ENCODE data around the gene SP5. TPM values are rescaled to one million over a fixed set of nuclear protein-coding genes. Genes with fewer than 3 reads are reported as not detected.
"Not testable (repeated sequence)": the region's sequence is repeated elsewhere in the genome, so short reads cannot be mapped to it uniquely, and the experiment has no call there.

SP5 gene
- total RNA-seq, 1 donor from 2014 or later: 2.8 TPM

- intact Hi-C loops (cut with DNase I): no loop called here
- DNase-seq (ENCODE audit: low spot score in 2 of 2): no peak
- no peak for TF ChIP-seq CTCF (IDR thresholded peaks at IDR 0.05)
- H3K4me3 ChIP-seq: no peak overlapping the region
- no peaks in the 10 kb centered on the region for H3K36me3 ChIP-seq
- H3K9me3 ChIP-seq: no peaks in the 10 kb centered on the region
- H3K27ac ChIP-seq: no peak overlapping the region
- no peaks in the 10 kb centered on the region for H3K4me1 ChIP-seq
- no peaks in the 10 kb centered on the region for H3K27me3 ChIP-seq
These were observed 27.9 kb downstream of the SP5 start for GRCh38 chr2:170742896-170743529.

GRCh38 chr2:170743530-170744239, 28.5 kb downstream of the SP5 start:
- intact Hi-C loops (cut with DNase I): no loop called here
- no peaks in the 10 kb centered on the region for H3K4me1 ChIP-seq
- H3K4me3 ChIP-seq: no peak overlapping the region
- no peak for TF ChIP-seq CTCF (IDR thresholded peaks at IDR 0.05)
- H3K36me3 ChIP-seq: no peaks in the 10 kb centered on the region
- DNase-seq (ENCODE audit: low spot score in 2 of 2): no peak
- H3K27me3 ChIP-seq: no peaks in the 10 kb centered on the region
- no peak overlapping the region for H3K27ac ChIP-seq
- no peaks in the 10 kb centered on the region for H3K9me3 ChIP-seq

GRCh38 chr2:170744248-170745002, 29.3 kb downstream of the SP5 start:
- no peaks in the 10 kb centered on the region for H3K36me3 ChIP-seq
- intact Hi-C loops (cut with DNase I): no loop called here
- no peak overlapping the region for H3K27ac ChIP-seq
- no peak overlapping the region for H3K4me3 ChIP-seq
- DNase-seq (ENCODE audit: low spot score in 2 of 2): no peak
- TF ChIP-seq CTCF (IDR thresholded peaks at IDR 0.05): no peak
- no peaks in the 10 kb centered on the region for H3K27me3 ChIP-seq
- H3K4me1 ChIP-seq: no peaks in the 10 kb centered on the region
- H3K9me3 ChIP-seq: no peaks in the 10 kb centered on the region

GRCh38 chr2:170745305-170745704, 30.2 kb downstream of the SP5 start:
- intact Hi-C loops (cut with DNase I): no loop called here
- Histone ChIP-seq H3K27ac (no peak overlapping the region), H3K9me3 (no peaks in the 10 kb centered on the region), H3K36me3 (no peaks in the 10 kb centered on the region), H3K4me3 (no peak overlapping the region), H3K27me3 (no peaks in the 10 kb centered on the region), H3K4me1 (no peaks in the 10 kb centered on the region)
- DNase-seq (ENCODE audit: low spot score in 2 of 2): no peak
- TF ChIP-seq CTCF (IDR thresholded peaks at IDR 0.05): no peak

- Histone ChIP-seq H3K4me3 (no peak overlapping the region), H3K9me3 (no peaks in the 10 kb centered on the region), H3K27me3 (no peaks in the 10 kb centered on the region), H3K36me3 (no peaks in the 10 kb centered on the region), H3K27ac (no peak overlapping the region), H3K4me1 (no peaks in the 10 kb centered on the region)
- no peak for DNase-seq (ENCODE audit: low spot score in 2 of 2)
- intact Hi-C loops (cut with DNase I): no loop called here
- TF ChIP-seq CTCF (IDR thresholded peaks at IDR 0.05): no peak
These were observed 32.8 kb downstream of the SP5 start for GRCh38 chr2:170747921-170748320.

GRCh38 chr2:170751555-170751954, 36.4 kb downstream of the SP5 start:
- intact Hi-C loops (cut with DNase I); H3K27me3 ChIP-seq; H3K27ac ChIP-seq; H3K9me3 ChIP-seq; H3K36me3 ChIP-seq; DNase-seq (ENCODE audit: low spot score in 2 of 2); H3K4me3 ChIP-seq; H3K4me1 ChIP-seq: not testable (repeated sequence)

Data from ascending aorta (tissue), 2 donors.